Neural progenitor cell (in vitro differentiated cells): ENCODE measurements around the gene APOB.

ENCODE experiments used
- CTCF ChIP-seq: fragments of 200-600 bp; sonication (generic); IDR thresholded peaks from 2 replicates; pipeline ENCODE4 v1.5.1; 2017; ENCODE audit warnings: antibody characterized with exemption, mild to moderate bottlenecking
- EZH2 ChIP-seq: fragments of 200-600 bp; sonication (generic); IDR thresholded peaks from 2 replicates; pipeline ENCODE4 v1.6.1; 2017; ENCODE audit warnings: antibody characterized with exemption, mild to moderate bottlenecking, moderate library complexity
- EZH2phosphoT487 ChIP-seq: fragments of 200-600 bp; sonication (generic); IDR thresholded peaks from 2 replicates; pipeline ENCODE4 v1.6.1; 2017; ENCODE audit warnings: antibody characterized with exemption

- TF ChIP-seq CTCF (no peak), EZH2phosphoT487 (no peak), EZH2 (no peak)
Observed at GRCh38 chr2:21092308-21092869, 48.5 kb upstream of the APOB start.
